GM15510 (cell line): ENCODE results near the gene WARS2.

Experiments used
- POLR2A ChIP-seq: IDR thresholded peaks from 3 replicates; pipeline ENCODE4 v1.6.1; 2011; ENCODE audit warnings: borderline replicate concordance; ENCODE audit not compliant: insufficient read length; ENCODE audit errors: extremely low read depth

WARS2 gene

DNA sequence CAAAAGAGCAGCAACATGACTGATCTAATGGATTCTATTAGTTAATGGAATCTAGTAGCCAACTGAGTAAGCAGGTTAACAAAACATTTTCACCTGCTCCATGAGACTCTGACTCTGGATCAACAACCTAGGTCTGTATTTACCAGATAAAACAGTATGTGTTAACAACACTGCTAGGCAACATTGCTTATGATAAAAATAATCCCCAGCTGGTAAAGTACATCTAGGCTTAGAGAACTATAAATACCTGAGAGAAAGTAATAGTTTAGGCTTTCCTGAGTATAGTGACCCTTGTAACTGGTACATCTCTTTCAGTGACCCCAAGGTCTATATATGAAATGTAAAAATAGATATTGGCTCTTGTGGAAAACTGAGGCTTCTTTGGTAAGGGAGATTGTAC lies 78.8 kb downstream of the WARS2 start:
- TF ChIP-seq POLR2A: no peak

GRCh38 chr1:119055568-119055967 lies 84.9 kb downstream of the WARS2 start:
- TF ChIP-seq POLR2A: no peak

GRCh38 chr1:119053917-119054316 lies 86.5 kb downstream of the WARS2 start:
- no peak for TF ChIP-seq POLR2A

GRCh38 chr1:119052267-119052666 lies 88.2 kb downstream of the WARS2 start:
- TF ChIP-seq POLR2A: no peak

DNA sequence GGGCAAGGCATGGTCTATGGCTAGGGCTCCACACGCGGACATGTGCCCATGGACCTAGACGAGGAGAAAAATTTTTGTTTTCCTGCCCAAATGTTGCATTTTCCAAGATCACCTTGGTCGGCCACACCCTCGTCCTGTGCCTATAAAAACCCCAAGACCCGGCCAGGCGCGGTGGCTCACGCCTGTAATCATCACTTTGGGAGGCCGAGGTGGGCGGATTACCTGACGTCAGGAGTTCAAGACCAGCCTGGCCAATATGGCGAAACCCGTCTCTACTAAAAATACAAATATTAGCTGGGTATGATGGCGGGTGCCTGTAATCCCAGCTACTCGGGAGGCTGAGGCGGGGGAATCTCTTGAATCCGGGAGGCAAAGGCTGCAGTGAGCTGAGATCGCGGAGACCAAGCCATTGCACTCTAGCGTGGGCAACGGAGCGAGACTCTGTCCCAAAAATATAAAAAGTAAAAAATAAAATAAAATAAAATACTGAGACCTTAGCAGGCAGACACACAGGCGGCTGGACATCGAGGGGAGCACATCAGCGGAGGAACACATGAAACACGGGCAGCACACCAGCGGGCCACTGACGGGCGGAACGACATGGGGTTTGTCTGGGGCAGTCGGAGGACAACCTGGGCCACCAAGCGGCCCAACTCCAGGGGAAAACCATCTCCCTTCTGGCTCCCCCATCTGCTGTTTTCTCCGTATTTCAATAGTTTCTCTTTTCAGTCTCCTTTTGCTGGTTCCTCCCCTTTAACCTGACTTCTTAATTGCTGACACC lies 91.6 kb downstream of the WARS2 start:
- no peak for TF ChIP-seq POLR2A

- no peak for TF ChIP-seq POLR2A
These were observed 93.5 kb downstream of the WARS2 start for GRCh38 chr1:119046785-119047438.

GRCh38 chr1:119046429-119046784 lies 94.0 kb downstream of the WARS2 start:
- TF ChIP-seq POLR2A: no peak

DNA sequence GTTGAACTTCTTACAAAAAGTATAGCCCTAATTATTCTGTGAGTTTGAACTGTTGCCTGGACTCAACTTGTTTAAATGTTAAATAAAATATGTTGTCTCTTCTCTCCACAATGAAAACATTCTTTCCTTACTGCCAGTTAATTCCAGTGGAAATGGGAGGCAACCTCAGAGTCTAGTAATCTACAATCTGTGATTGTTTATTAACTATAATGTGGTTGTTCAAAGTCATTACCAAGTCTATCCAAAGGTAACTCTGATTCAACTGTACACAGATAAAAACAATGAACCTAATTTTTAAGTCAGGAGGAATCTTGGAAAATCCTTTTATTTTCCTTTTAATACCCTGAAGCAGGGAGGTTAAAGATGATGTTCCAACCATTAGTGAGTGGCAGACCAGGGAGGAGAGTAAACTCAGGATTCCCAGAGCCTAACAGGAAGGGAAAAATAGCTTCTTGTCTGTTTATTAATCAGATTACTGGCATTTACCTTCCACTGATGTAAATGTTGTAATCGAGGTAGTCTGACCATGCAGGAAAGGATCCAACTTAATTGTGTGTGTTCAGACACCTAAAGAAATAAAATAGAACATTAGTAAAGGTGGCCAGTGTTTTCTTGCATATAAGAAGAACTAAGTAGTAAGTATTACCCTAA lies 95.2 kb downstream of the WARS2 start:
- no peak for TF ChIP-seq POLR2A

GRCh38 chr1:119040906-119041305 lies 99.5 kb downstream of the WARS2 start:
- no peak for TF ChIP-seq POLR2A

GRCh38 chr1:119040489-119040888 lies 100.0 kb downstream of the WARS2 start:
- no peak for TF ChIP-seq POLR2A

GRCh38 chr1:119038363-119038762 lies 102.1 kb downstream of the WARS2 start:
- no peak for TF ChIP-seq POLR2A

GRCh38 chr1:119034359-119034758 lies 106.1 kb downstream of the WARS2 start:
- TF ChIP-seq POLR2A: no peak

DNA sequence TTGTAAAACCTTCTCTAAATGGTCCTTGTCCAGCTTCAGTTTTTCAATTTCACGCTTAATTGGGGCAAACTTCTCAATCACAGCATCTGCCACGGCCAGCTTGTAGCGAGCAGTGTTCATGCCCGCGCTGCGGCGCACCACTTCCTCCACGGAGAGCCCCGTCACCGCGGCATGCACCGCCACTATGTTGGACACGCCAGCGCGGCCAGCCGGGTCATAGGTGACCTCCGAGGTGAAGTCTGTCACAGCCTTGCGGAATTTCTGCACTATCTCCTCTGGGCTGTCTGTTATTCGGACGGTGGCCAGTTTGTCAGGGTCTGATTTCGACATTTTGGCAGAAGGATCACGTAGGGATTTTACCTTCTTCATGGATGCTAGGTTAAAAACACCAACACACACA lies 107.5 kb downstream of the WARS2 start:
- no peak for TF ChIP-seq POLR2A

DNA sequence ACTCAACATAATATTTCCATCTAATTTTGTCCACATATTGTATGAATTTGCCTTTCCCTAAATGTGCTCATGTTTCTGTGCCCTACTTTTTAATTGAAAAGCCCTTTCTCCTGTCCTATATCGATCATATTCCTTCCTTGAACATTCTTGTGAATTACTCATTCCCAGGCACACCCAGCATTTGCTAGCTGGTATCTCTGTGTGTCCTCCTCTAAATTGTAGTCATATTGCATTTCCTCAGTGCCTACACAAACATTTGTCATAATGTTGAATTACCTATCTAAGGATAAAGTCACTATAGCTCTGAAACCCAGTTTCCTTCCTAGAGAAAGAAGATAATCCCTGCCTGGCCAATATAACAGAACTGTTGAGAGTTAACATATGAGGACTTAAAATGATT lies 112.7 kb downstream of the WARS2 start:
- TF ChIP-seq POLR2A: no peak

DNA sequence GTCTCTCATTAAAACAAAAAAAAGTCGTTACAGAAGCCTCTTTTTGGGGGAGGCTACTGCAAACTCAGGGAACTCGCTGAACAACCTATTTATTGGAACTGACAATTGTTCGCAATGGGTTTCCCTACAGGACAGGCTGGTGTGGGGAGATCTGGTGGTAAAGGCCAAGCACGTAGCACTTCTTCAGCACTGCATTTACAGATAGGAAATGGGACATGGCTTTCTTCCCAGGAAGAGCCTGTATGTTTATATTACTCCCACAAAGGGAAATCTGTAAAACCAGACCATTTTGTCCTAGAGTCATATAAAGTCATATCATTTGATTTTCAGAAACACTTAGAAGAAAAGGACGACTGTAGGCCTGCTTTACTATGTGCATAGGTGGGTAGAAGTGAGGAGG lies 113.5 kb downstream of the WARS2 start:
- no peak for TF ChIP-seq POLR2A

- TF ChIP-seq POLR2A: no peak
These were observed 124.9 kb downstream of the WARS2 start for GRCh38 chr1:119015547-119015946.

DNA sequence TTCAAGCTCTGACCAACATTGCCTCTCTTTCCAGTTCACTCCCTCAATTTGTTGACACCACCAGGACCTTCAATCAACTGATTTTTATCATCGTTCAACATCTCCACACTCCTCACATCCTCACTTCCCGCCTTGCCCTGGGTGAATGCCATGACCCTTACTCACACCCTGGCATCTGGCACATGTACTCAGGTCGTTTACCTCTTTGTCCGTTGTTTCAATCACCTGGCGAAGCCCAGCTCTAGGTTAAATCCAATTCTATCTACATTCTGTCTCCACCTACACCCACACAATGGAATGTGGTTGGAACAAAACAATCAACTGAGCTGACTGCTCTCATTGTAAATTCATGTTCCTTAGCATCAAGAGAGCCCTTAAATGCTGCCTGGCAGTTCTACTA lies 128.1 kb downstream of the WARS2 start:
- TF ChIP-seq POLR2A: no peak

DNA sequence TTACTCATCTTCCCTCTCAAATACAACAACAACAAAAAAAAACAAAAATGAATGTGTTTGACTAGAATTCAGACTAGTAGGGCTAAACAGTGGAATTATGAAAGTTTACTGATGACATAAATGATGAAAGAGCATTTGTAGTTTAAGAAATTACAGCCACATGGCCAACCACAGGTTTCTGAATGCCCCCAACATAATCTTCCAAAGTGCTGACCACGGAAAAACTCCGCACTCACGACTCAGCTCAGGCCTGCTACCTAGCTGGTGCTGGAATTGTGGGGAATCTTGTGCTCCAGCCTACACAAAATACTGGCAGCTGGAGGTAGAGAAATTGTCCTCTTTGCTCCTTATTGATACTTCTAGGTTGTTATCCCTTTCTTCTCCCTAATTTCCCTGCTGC lies 128.7 kb downstream of the WARS2 start:
- TF ChIP-seq POLR2A: no peak
